SK-N-SH (cell line): ENCODE measurements around the gene LTB4R. TPM values are rescaled to one million over a fixed set of nuclear protein-coding genes. Genes with fewer than 3 reads are reported as not detected.

ENCODE experiments used
- CTCF ChIA-PET: fragments of 300-600, 350-600 bp; formaldehyde crosslinking; extraction: SDS; loops from one replicate; lab custom pipeline; 2021; lab: Yijun Ruan, JAX
- POLR2A ChIA-PET: fragments of 350-600 bp; sonication (Branson Sonifier 250); formaldehyde crosslinking; extraction: SDS; loops from one replicate; lab custom pipeline; 2020; ENCODE audit warnings: antibody characterized with exemption, inconsistent platforms; lab: Yijun Ruan, JAX
- DNase-seq: peaks from one replicate; pipeline ENCODE4 v3.0.0; 2012
- H2AFZ ChIP-seq: fragments of 200-600 bp; sonication (generic); 2 replicates; pipeline ENCODE4 v1.8.1; 2016; ENCODE audit warnings: antibody characterized with exemption, mild to moderate bottlenecking, low read depth
- H3F3A ChIP-seq: fragments of 200-600 bp; sonication (generic); replicated peaks from 2 replicates; pipeline ENCODE3; 2016; ENCODE audit warnings: antibody characterized with exemption, mild to moderate bottlenecking; ENCODE audit not compliant: insufficient read depth
- H3K27ac ChIP-seq, 2 experiments: fragments of 200-500 bp in 1 of 2; fragments of 200-600 bp in 1 of 2; sonication (Bioruptor generic) in 1 of 2; sonication (generic), shearing (Covaris generic) in 1 of 2; 2 replicates each; pipeline versions ENCODE4 v1.5.1 to v1.6.1; 2014 to 2016; ENCODE audit warnings: low read depth in 2 of 2, inconsistent platforms in 1 of 2, low read length in 1 of 2, mild to moderate bottlenecking in 1 of 2, mixed read lengths in 1 of 2
- H3K27me3 ChIP-seq: fragments of 200-600 bp; sonication (generic), shearing (Covaris generic); 2 replicates; pipeline ENCODE4 v1.6.1; 2016; ENCODE audit warnings: mixed run types; ENCODE audit not compliant: insufficient read depth
- H3K36me3 ChIP-seq, 2 experiments: fragments of 200-500 bp in 1 of 2; fragments of 200-600 bp in 1 of 2; sonication (Bioruptor generic) in 1 of 2; sonication (generic) in 1 of 2; replicated peaks in 1 of 2; 2 replicates each; pipeline versions ENCODE3 to v1.5.1; 2014 to 2016; ENCODE audit warnings: low read length in 1 of 2, mild to moderate bottlenecking in 1 of 2; ENCODE audit not compliant: insufficient read depth in 2 of 2, control insufficient read depth in 1 of 2
- H3K4me1 ChIP-seq, 2 experiments: fragments of 200-500 bp in 1 of 2; fragments of 200-600 bp in 1 of 2; sonication (Bioruptor generic) in 1 of 2; sonication (generic), shearing (Covaris generic) in 1 of 2; 2 replicates each; pipeline versions ENCODE4 v1.5.1 to v1.6.1; 2014 to 2016; ENCODE audit warnings: low read depth in 1 of 2, low read length in 1 of 2, mixed run types in 1 of 2; ENCODE audit not compliant: insufficient read depth in 2 of 2, control insufficient read depth in 1 of 2
- H3K4me2 ChIP-seq: fragments of 200-600 bp; sonication (generic), shearing (Covaris generic); 2 replicates; pipeline ENCODE4 v1.6.1; 2017; ENCODE audit warnings: mixed run types
- H3K4me3 ChIP-seq, 2 experiments: fragments of 200-500 bp in 1 of 2; fragments of 200-600 bp in 1 of 2; sonication (Bioruptor generic) in 1 of 2; sonication (generic), shearing (Covaris generic) in 1 of 2; 2 replicates each; pipeline versions ENCODE4 v1.5.1 to v1.8.1; 2014 to 2016; ENCODE audit warnings: low read depth in 2 of 2, inconsistent platforms in 1 of 2, low read length in 1 of 2, mild to moderate bottlenecking in 1 of 2, mixed read lengths in 1 of 2, moderate library complexity in 1 of 2
- H3K79me2 ChIP-seq: fragments of 200-600 bp; sonication (generic); 2 replicates; pipeline ENCODE4 v1.8.1; 2017; ENCODE audit warnings: mild to moderate bottlenecking; ENCODE audit not compliant: insufficient read depth
- H3K9ac ChIP-seq: fragments of 200-600 bp; sonication (generic); 2 replicates; pipeline ENCODE4 v1.6.1; 2017; ENCODE audit warnings: mixed run types
- H3K9me2 ChIP-seq: fragments of 200-600 bp; sonication (generic); 2 replicates; pipeline ENCODE4 v1.6.1; 2017; ENCODE audit warnings: mixed run types
- H3K9me3 ChIP-seq: fragments of 200-600 bp; sonication (generic); 2 replicates; pipeline ENCODE4 v1.6.1; 2017; ENCODE audit warnings: mixed run types, mild to moderate bottlenecking, moderate library complexity
- H4K20me1 ChIP-seq: fragments of 200-600 bp; sonication (generic); 2 replicates; pipeline ENCODE4 v1.6.1; 2017; ENCODE audit warnings: mild to moderate bottlenecking, mixed run types; ENCODE audit not compliant: insufficient read depth
- CTCF ChIP-seq: fragments of 200-600 bp; sonication (generic); IDR thresholded peaks from 2 replicates; pipeline ENCODE4 v1.6.1; 2017; ENCODE audit warnings: antibody characterized with exemption, mild to moderate bottlenecking, moderate library complexity
- ELF1 ChIP-seq: IDR thresholded peaks from 2 replicates; pipeline ENCODE4 v1.4.0; 2012
- EZH2phosphoT487 ChIP-seq: fragments of 200-600 bp; sonication (generic); IDR thresholded peaks from 2 replicates; pipeline ENCODE4 v1.6.1; 2017; ENCODE audit warnings: low read depth, mixed run types, mild to moderate bottlenecking, antibody characterized with exemption, moderate library complexity, borderline replicate concordance
- FOXJ3 ChIP-seq: sonication (generic); formaldehyde crosslinking; IDR thresholded peaks from 2 replicates; pipeline ENCODE4 v1.5.1; 2020; ENCODE audit warnings: mild to moderate bottlenecking, missing genetic modification reagents
- GABPA ChIP-seq: IDR thresholded peaks from 2 replicates; pipeline ENCODE4 v1.4.0; 2012; ENCODE audit warnings: low read depth, mild to moderate bottlenecking
- MAX ChIP-seq: IDR thresholded peaks from 2 replicates; pipeline ENCODE4 v1.4.0; 2012; ENCODE audit warnings: low read depth
- MEF2A ChIP-seq: IDR thresholded peaks from 2 replicates; pipeline ENCODE4 v1.4.0; 2012; ENCODE audit warnings: low read depth, borderline replicate concordance
- NFIC ChIP-seq: IDR thresholded peaks from 2 replicates; pipeline ENCODE4 v1.4.0; 2012; ENCODE audit warnings: borderline replicate concordance
- PBX3 ChIP-seq: IDR thresholded peaks from 2 replicates; pipeline ENCODE4; 2012
- POLR2AphosphoS5 ChIP-seq: IDR thresholded peaks from 2 replicates; pipeline ENCODE4 v1.6.1; 2012; ENCODE audit warnings: low read depth, low read length
- RAD21 ChIP-seq: IDR thresholded peaks from 2 replicates; pipeline ENCODE4 v1.6.1; 2012; ENCODE audit warnings: mild to moderate bottlenecking, low read length
- RCOR1 ChIP-seq: fragments of 150-350 bp; IDR thresholded peaks from 2 replicates; pipeline ENCODE4 v1.6.1; 2017; ENCODE audit warnings: antibody characterized with exemption, low read length
- REST ChIP-seq: IDR thresholded peaks from 2 replicates; pipeline ENCODE4 v1.6.1; 2012; ENCODE audit warnings: mild to moderate bottlenecking, low read depth, low read length, moderate library complexity
- RFX5 ChIP-seq: IDR thresholded peaks from 2 replicates; pipeline ENCODE4 v1.6.1; 2012; ENCODE audit warnings: mild to moderate bottlenecking, improper control_type of control experiment, low read length
- RXRA ChIP-seq: IDR thresholded peaks from 2 replicates; pipeline ENCODE4 v1.4.0; 2012; ENCODE audit warnings: low read depth, mild to moderate bottlenecking, borderline replicate concordance
- SIN3A ChIP-seq: IDR thresholded peaks from 2 replicates; pipeline ENCODE4 v1.6.1; 2012; ENCODE audit warnings: low read depth, mild to moderate bottlenecking, low read length, moderate library complexity, borderline replicate concordance
- TCF12 ChIP-seq: IDR thresholded peaks from 2 replicates; pipeline ENCODE4 v1.4.0; 2012
- TEAD4 ChIP-seq: IDR thresholded peaks from 2 replicates; pipeline ENCODE4 v1.4.0; 2012; ENCODE audit warnings: mild to moderate bottlenecking, borderline replicate concordance; ENCODE audit not compliant: insufficient read depth
- YY1 ChIP-seq: IDR thresholded peaks from 2 replicates; pipeline ENCODE4 v1.4.0; 2012; ENCODE audit warnings: low read depth, mild to moderate bottlenecking
- WGBS: methylation state at CpG from one replicate; pipeline ENCODE4 v1.1.6; 2017; ENCODE audit warnings: low lambda C conversion rate; 5-methylcytosine and 5-hydroxymethylcytosine counted together
- polyA plus RNA-seq, 3 experiments: library from polyadenylated mRNA; depleted of rRNA; stranded (reverse); fragments of >200 nt; gene quantifications; 2 replicates each; pipeline ENCODE4 v1.2.3, GENCODE V29; 2012

The LTB4R gene
- polyA plus RNA-seq, 1 of the 3 experiments (the other 2 are of a cell fraction) = 11.9 TPM

GRCh38 chr14:24289649-24290280 is 21.5 kb upstream of the LTB4R start (continued):
- TF ChIP-seq PBX3 = no peak

GRCh38 chr14:24290746-24291145 is 20.6 kb upstream of the LTB4R start:
- no peak overlapping the region for H3K4me2 ChIP-seq
- H3K4me1 ChIP-seq = no peaks in the 10 kb centered on the region
- no peak for DNase-seq
- no peaks in the 10 kb centered on the region for H4K20me1 ChIP-seq
- no peak overlapping the region for H2AFZ ChIP-seq
- no peak overlapping the region for H3K4me3 ChIP-seq
- H3K79me2 ChIP-seq = no peaks in the 10 kb centered on the region
- CTCF ChIA-PET = interaction anchor here (0.9 to 6.2 kb wide), 5 partner anchors 9 to 47 kb away, joined by 3 to 43 read pairs (median 18); partner anchors contain the start of genes CIDEB and TINF2
- peaks cover 9 to 42% of the 10 kb centered on the region in 2 experiments for H3K36me3 ChIP-seq
- WGBS = 78% methylated on average over 8 of the region's 9 CpGs
- H3K9me3 ChIP-seq = no peaks in the 10 kb centered on the region
- H3K27ac ChIP-seq = no peak overlapping the region
- H3F3A ChIP-seq = peaks cover 3% of the 10 kb centered on the region
- no peaks in the 10 kb centered on the region for H3K9me2 ChIP-seq
- H3K9ac ChIP-seq = no peak overlapping the region
- POLR2A ChIA-PET = no interaction called here
- TF ChIP-seq RFX5 (no peak), RAD21 (no peak), ELF1 (no peak), REST (no peak), EZH2phosphoT487 (no peak), SIN3A (no peak), RXRA (no peak), MAX (no peak), NFIC (no peak), MEF2A (no peak), POLR2AphosphoS5 (no peak), GABPA (no peak), CTCF (no peak), TCF12 (no peak), RCOR1 (no peak), TEAD4 (no peak), YY1 (no peak), FOXJ3 (CRISPR knock-in tag) (no peak)
- no peaks in the 10 kb centered on the region for H3K27me3 ChIP-seq
